WI38 (cell line): Measurements from ENCODE around the gene AK8.
A peak's percentile ranks its signal among the peaks of the same experiment; 100 is the strongest.

Experiments
- H3K4me3 ChIP-seq: 2 replicates; pipeline ENCODE4 v1.5.1; 2011; ENCODE audit warnings: low read depth, mild to moderate bottlenecking, control low read depth, low read length
- TF ChIP-seq, protein P1 (sequence below): IDR thresholded peaks from 2 replicates; pipeline ENCODE4 v1.5.1; 2012; ENCODE audit warnings: low read depth, mild to moderate bottlenecking, control low read depth, low read length

The AK8 gene

GRCh38 chr9:132804576-132805295, 73.3 kb downstream of the AK8 start:
- no peak overlapping the region for H3K4me3 ChIP-seq
- TF ChIP-seq, protein P1, sequence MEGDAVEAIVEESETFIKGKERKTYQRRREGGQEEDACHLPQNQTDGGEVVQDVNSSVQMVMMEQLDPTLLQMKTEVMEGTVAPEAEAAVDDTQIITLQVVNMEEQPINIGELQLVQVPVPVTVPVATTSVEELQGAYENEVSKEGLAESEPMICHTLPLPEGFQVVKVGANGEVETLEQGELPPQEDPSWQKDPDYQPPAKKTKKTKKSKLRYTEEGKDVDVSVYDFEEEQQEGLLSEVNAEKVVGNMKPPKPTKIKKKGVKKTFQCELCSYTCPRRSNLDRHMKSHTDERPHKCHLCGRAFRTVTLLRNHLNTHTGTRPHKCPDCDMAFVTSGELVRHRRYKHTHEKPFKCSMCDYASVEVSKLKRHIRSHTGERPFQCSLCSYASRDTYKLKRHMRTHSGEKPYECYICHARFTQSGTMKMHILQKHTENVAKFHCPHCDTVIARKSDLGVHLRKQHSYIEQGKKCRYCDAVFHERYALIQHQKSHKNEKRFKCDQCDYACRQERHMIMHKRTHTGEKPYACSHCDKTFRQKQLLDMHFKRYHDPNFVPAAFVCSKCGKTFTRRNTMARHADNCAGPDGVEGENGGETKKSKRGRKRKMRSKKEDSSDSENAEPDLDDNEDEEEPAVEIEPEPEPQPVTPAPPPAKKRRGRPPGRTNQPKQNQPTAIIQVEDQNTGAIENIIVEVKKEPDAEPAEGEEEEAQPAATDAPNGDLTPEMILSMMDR = no peak

- no peak overlapping the region for H3K4me3 ChIP-seq
- TF ChIP-seq, protein P1 = no peak
These were observed 75.8 kb downstream of the AK8 start for GRCh38 chr9:132802121-132802795.

- no peak overlapping the region for H3K4me3 ChIP-seq
- TF ChIP-seq, protein P1 = no peak
These were observed 76.4 kb downstream of the AK8 start for GRCh38 chr9:132801659-132802058.

DNA sequence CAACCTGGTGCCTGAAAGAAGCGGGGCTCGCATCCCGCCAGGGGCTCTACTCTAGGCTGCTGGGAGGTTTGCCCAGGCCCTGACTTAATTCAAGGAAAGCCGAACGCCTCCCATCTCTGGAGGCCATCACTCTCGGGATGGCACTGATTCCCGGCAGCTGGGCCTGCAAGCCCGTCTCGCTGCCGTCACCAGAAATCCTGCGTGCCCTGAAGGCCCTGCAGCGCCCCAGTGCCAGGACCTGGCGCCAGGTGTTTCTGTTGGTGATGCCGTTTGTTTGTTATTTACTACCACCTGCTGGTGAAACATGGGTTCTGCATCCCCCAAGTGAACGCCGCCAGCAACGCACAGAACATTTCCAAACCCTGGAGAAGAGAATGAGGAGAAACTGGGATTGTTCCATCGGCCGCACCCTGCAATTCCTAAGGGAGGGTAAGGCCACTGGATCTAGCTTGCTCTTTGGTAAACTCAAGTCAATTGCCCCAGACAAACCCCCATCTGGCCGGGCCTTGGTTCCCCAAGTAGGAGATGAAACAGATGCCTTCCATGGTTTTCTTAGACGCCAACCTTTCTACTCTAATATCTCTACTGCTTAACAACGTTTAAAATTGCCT, 77.9 kb downstream of the AK8 start:
- TF ChIP-seq, protein P1 = peak; percentile 86

DNA sequence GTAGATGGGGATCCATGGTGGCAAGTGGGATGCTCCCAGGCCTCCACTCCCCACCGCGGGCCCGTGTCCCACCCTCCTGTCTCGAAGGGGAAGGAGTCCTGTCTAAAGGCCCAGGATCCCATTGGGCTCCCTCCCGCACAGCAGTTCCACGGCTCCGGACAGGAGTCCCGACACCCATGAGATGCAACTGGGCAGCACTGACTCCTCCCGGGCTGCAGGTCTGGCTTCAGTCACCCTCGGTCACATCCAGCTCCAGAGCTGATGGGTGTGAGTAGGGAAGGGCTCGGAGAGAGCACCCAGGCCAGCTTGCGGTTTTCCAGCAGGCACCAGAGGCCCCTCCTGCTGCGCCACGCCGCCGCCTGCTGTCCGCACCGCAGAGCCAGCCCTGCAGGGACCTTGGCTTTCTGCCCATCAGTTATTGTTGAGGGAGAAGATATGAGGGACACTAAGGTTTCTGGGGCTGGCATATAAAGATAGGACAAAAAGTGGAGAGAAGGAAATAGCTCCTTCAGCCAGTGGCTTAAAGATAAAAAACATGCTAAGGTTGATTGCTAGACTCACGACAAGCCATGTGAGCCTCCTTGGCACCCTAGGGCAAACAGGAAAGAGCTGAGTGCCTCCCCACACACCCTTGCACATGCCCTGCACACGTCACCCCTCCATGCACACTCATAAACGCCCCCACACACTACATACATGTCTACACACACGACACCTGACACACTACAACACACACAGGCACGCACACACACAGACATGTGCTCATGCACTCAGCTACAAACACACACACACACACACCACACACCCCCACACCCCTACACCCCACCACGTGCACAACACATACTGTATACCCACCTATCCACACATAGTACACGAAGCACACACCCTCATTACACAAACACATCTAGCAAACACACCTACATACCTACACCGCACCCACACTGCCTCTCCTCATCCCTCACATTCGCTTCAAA, 79.0 kb downstream of the AK8 start:
- TF ChIP-seq, protein P1 = no peak

More for the DNA sequence above, 77.9 kb downstream of the AK8 start:
- H3K4me3 ChIP-seq = no peak overlapping the region

GRCh38 chr9:132797861-132798659, 80.0 kb downstream of the AK8 start:
- TF ChIP-seq, protein P1 = no peak
- no peak overlapping the region for H3K4me3 ChIP-seq

More for the DNA sequence above, 79.0 kb downstream of the AK8 start:
- H3K4me3 ChIP-seq = no peak overlapping the region
